Measurements from ENCODE around the gene AP5Z1. TPM values are rescaled to one million over a fixed set of nuclear protein-coding genes. Genes with fewer than 3 reads are reported as not detected.
A peak's percentile ranks its signal among the peaks of the same experiment; 100 is the strongest.

The AP5Z1 gene
- total RNA-seq, 4 donors from 2014 or later = 19.7 to 35.4 (median 25.4) TPM

- H3K27me3 ChIP-seq = no peaks in the 10 kb centered on the region
- TF ChIP-seq POLR2A (IDR thresholded peaks at IDR 0.05) = no peak
- TF ChIP-seq, protein P1, sequence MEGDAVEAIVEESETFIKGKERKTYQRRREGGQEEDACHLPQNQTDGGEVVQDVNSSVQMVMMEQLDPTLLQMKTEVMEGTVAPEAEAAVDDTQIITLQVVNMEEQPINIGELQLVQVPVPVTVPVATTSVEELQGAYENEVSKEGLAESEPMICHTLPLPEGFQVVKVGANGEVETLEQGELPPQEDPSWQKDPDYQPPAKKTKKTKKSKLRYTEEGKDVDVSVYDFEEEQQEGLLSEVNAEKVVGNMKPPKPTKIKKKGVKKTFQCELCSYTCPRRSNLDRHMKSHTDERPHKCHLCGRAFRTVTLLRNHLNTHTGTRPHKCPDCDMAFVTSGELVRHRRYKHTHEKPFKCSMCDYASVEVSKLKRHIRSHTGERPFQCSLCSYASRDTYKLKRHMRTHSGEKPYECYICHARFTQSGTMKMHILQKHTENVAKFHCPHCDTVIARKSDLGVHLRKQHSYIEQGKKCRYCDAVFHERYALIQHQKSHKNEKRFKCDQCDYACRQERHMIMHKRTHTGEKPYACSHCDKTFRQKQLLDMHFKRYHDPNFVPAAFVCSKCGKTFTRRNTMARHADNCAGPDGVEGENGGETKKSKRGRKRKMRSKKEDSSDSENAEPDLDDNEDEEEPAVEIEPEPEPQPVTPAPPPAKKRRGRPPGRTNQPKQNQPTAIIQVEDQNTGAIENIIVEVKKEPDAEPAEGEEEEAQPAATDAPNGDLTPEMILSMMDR (IDR thresholded peaks at IDR 0.05) = no peak
- peaks cover 27 to 50% of the 10 kb centered on the region in 2 donors for H3K4me1 ChIP-seq
- peaks cover 10 to 13% of the 10 kb centered on the region in 2 donors for H3K36me3 ChIP-seq
- intact Hi-C loops (cut with DNase I) = no loop called here
- DNase-seq = no peak
- no peak overlapping the region for H3K4me3 ChIP-seq (replicated peaks in 1 of 3)
- WGBS, 2 donors = 95% methylated on average over 21 to 22 of the region's 22 CpGs
- H3K9me3 ChIP-seq = no peaks in the 10 kb centered on the region
- no peak overlapping the region for H3K27ac ChIP-seq
Observed at GRCh38 chr7:4740796-4741195, 34.6 kb upstream of the AP5Z1 start.

GRCh38 chr7:4742051-4742573, 33.3 kb upstream of the AP5Z1 start:
- H3K27ac ChIP-seq = peak overlapping the region in 1 of 3 donors; percentile 99
- H3K36me3 ChIP-seq = peaks cover 10 to 13% of the 10 kb centered on the region in 2 donors
- TF ChIP-seq, protein P1 (IDR thresholded peaks at IDR 0.05) = no peak
- TF ChIP-seq POLR2A (IDR thresholded peaks at IDR 0.05) = no peak
- H3K9me3 ChIP-seq = no peaks in the 10 kb centered on the region
- H3K4me3 ChIP-seq (replicated peaks in 1 of 3) = no peak overlapping the region
- no peak for DNase-seq
- intact Hi-C loops (cut with DNase I) = no loop called here
- peaks cover 27 to 58% of the 10 kb centered on the region in 2 donors for H3K4me1 ChIP-seq
- no peaks in the 10 kb centered on the region for H3K27me3 ChIP-seq
- 97% methylated on average over 23 of the region's 23 CpGs for whole genome bisulfite sequencing, 2 donors

- WGBS, 2 donors = 89 to 93% methylated on average over 10 of the region's 10 CpGs
- Histone ChIP-seq H3K27me3 (no peaks in the 10 kb centered on the region), H3K27ac (peak overlapping the region in 2 of 3 donors; percentile 99), H3K4me1 (peaks cover 27 to 62% of the 10 kb centered on the region in 2 donors), H3K36me3 (peaks cover 10 to 13% of the 10 kb centered on the region in 2 donors), H3K9me3 (no peaks in the 10 kb centered on the region), H3K4me3 (replicated peaks in 1 of 3) (no peak overlapping the region)
- intact Hi-C loops (cut with DNase I) = no loop called here
- TF ChIP-seq, protein P1 (IDR thresholded peaks at IDR 0.05) = no peak
- no peak for TF ChIP-seq POLR2A (IDR thresholded peaks at IDR 0.05)
- DNase-seq = no peak
Observed at GRCh38 chr7:4742852-4743251, 32.6 kb upstream of the AP5Z1 start.

DNA sequence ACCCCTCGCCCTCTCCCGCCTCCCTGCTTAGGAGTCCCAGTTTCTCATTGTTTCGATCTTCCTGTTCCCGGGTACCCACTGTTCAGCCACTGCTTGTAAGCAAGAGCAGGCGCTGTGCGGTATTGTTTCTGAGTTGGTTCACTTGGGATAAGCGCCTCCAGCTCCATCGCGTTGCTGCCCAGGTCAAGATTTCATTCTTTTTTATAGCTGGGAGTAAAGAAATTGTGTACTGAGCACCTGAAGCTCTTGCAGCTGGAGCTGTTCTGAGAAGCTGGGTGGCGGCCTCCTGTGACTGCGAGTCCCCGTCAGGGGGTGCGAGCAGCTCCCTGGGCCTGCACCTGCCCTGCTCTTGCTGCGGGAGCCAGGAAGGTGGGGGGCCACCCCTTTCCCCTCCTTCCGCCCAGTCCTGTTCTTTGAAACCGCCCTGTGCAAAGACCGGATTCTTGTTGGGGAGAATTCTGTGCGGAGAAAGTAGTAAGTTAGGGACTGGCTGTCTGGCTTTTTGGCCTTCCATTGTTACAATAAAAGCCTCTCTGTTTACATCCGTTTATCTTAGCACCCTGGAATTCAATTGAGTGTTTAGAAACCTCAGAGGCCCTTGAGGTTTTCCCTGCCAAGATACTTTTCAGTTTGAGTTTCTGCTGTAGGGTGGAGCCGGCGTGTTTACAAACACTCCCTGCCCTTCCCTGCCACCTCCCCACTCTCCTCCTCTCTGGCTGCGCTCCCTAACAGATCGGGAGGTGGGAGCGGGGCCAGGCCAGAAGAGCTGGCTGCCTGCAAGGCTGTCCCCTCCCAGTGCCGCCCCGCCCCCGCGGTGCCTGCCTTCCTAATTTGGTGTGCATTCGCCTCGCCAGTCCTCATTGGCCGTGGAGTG, 30.8 kb upstream of the AP5Z1 start:
- no peaks in the 10 kb centered on the region for H3K9me3 ChIP-seq
- peak; percentile 100 for DNase-seq
- H3K36me3 ChIP-seq = peaks cover 10 to 13% of the 10 kb centered on the region in 2 donors
- WGBS, 2 donors = 13 to 15% methylated on average over 27 to 31 of the region's 31 CpGs
- H3K27me3 ChIP-seq = no peaks in the 10 kb centered on the region
- peak overlapping the region in 1 of 3 donors; percentile 11 for H3K4me3 ChIP-seq (replicated peaks in 1 of 3)
- intact Hi-C loops (cut with DNase I) = no loop called here
- TF ChIP-seq, protein P1 (IDR thresholded peaks at IDR 0.05) = peak in 1 of 6 experiments; percentile 4
- peak in 1 of 2 donors; percentile 71 for TF ChIP-seq POLR2A (IDR thresholded peaks at IDR 0.05)
- peaks cover 21 to 44% of the 10 kb centered on the region in 2 donors for H3K4me1 ChIP-seq
- peak overlapping the region; percentile 95 to 99 (median 99) for H3K27ac ChIP-seq
